ENCODE measurements around the gene CXCR3. TPM values are rescaled to one million over a fixed set of nuclear protein-coding genes. Genes with fewer than 3 reads are reported as not detected.
"Not testable (repeated sequence)": the region's sequence is repeated elsewhere in the genome, so short reads cannot be mapped to it uniquely, and the experiment has no call there.

Gene CXCR3
- total RNA-seq, 1 donor from 2014 or later = not detected

GRCh38 chrX:71603618-71604017 lies 14.7 kb downstream of the CXCR3 start:
- Mint-ChIP-seq H3K27me3 (no peaks in the 10 kb centered on the region), H3K36me3 (ENCODE audit: insufficient read depth) (peaks cover 38% of the 10 kb centered on the region), H3K9me3 (ENCODE audit: low read depth) (peaks cover 24% of the 10 kb centered on the region), H3K4me3 (ENCODE audit: low read depth) (no peak overlapping the region), H3K4me1 (ENCODE audit: low read depth) (no peaks in the 10 kb centered on the region), H3K27ac (no peak overlapping the region)
- TF ChIP-seq, protein P1, sequence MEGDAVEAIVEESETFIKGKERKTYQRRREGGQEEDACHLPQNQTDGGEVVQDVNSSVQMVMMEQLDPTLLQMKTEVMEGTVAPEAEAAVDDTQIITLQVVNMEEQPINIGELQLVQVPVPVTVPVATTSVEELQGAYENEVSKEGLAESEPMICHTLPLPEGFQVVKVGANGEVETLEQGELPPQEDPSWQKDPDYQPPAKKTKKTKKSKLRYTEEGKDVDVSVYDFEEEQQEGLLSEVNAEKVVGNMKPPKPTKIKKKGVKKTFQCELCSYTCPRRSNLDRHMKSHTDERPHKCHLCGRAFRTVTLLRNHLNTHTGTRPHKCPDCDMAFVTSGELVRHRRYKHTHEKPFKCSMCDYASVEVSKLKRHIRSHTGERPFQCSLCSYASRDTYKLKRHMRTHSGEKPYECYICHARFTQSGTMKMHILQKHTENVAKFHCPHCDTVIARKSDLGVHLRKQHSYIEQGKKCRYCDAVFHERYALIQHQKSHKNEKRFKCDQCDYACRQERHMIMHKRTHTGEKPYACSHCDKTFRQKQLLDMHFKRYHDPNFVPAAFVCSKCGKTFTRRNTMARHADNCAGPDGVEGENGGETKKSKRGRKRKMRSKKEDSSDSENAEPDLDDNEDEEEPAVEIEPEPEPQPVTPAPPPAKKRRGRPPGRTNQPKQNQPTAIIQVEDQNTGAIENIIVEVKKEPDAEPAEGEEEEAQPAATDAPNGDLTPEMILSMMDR (IDR thresholded peaks at IDR 0.05; ENCODE audit: unreplicated experiment) = no peak
- DNase-seq (ENCODE audit: low spot score, unreplicated experiment) = no peak

DNA sequence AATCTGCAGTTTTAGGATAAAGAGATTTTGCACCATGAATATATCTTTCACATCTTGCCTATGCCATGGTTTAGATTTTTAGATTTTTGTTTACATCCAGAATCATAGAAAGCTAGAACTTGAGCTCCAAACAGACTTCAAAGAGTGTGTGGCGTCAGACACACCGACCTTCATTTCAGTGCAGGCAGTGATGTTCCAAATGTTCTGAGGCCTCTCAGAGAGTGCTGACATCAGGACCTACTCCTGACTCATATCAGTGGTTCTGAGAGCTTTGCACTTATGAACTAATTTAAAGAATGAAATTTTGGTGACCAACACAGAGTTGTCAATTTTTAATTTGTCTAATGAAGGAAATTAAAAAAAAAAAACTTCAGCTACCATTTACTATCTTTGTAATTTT lies 18.3 kb downstream of the CXCR3 start:
- Mint-ChIP-seq H3K27me3 (no peaks in the 10 kb centered on the region), H3K4me3 (ENCODE audit: low read depth) (no peak overlapping the region), H3K27ac (no peak overlapping the region), H3K9me3 (ENCODE audit: low read depth) (peaks cover 23% of the 10 kb centered on the region), H3K4me1 (ENCODE audit: low read depth) (no peaks in the 10 kb centered on the region), H3K36me3 (ENCODE audit: insufficient read depth) (peaks cover 26% of the 10 kb centered on the region)
- no peak for DNase-seq (ENCODE audit: low spot score, unreplicated experiment)
- TF ChIP-seq, protein P1 (IDR thresholded peaks at IDR 0.05; ENCODE audit: unreplicated experiment) = no peak

DNA sequence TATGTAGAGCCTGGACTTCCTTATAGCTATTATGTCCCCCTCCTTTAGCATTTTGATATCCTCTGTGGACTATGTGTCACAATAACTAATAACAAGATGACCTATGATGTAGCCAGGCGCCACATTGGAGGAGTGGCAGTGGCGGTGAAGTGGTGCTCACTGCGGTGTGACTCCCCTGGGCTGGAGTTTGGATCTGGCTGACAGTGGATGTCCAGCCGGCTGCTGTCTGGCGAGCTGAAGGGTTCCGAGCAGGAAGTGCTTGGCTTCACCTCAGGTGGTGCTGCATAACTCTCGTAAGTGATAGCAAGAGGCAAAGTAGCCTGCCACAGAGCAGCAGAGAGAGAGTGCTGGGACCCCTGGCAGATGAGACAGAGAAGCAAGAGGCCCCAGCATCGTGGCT lies 25.1 kb downstream of the CXCR3 start:
- H3K27ac Mint-ChIP-seq; H3K27me3 Mint-ChIP-seq; H3K9me3 Mint-ChIP-seq (ENCODE audit: low read depth); DNase-seq (ENCODE audit: low spot score, unreplicated experiment); H3K4me1 Mint-ChIP-seq (ENCODE audit: low read depth); H3K36me3 Mint-ChIP-seq (ENCODE audit: insufficient read depth); H3K4me3 Mint-ChIP-seq (ENCODE audit: low read depth): not testable (repeated sequence)

GRCh38 chrX:71586929-71587328 lies 31.4 kb downstream of the CXCR3 start:
- Mint-ChIP-seq H3K36me3 (ENCODE audit: insufficient read depth) (peaks cover 8% of the 10 kb centered on the region), H3K4me1 (ENCODE audit: low read depth) (peaks cover 6% of the 10 kb centered on the region), H3K9me3 (ENCODE audit: low read depth) (peaks cover 18% of the 10 kb centered on the region), H3K27ac (peak overlapping the region; percentile 1), H3K27me3 (no peaks in the 10 kb centered on the region), H3K4me3 (ENCODE audit: low read depth) (no peak overlapping the region)
- no peak for DNase-seq (ENCODE audit: low spot score, unreplicated experiment)
- TF ChIP-seq, protein P1 (IDR thresholded peaks at IDR 0.05; ENCODE audit: unreplicated experiment) = no peak

DNA sequence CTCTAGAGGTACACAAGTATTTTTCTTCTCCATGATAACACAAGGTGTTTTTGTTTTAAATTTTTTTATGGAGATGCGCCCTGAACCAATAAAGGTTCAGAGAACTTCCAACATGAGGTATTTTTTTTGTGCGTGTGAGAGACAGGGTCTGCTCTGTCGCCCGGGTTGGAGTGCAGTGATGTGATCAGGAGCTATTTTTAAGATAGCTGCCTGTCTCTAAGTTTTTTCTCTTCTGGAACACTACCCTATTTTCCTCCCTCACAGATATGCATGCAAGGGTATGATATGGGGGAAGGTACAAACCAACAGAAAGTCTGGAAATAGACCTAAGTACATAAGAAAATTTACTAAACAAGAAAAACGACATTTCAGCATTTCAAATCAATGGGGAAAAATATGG lies 37.1 kb downstream of the CXCR3 start:
- Mint-ChIP-seq H3K4me1 (ENCODE audit: low read depth) (peaks cover 3% of the 10 kb centered on the region), H3K36me3 (ENCODE audit: insufficient read depth) (peaks cover 19% of the 10 kb centered on the region), H3K4me3 (ENCODE audit: low read depth) (no peak overlapping the region), H3K9me3 (ENCODE audit: low read depth) (peaks cover 14% of the 10 kb centered on the region), H3K27me3 (no peaks in the 10 kb centered on the region), H3K27ac (no peak overlapping the region)
- TF ChIP-seq, protein P1 (IDR thresholded peaks at IDR 0.05; ENCODE audit: unreplicated experiment) = no peak
- no peak for DNase-seq (ENCODE audit: low spot score, unreplicated experiment)

DNA sequence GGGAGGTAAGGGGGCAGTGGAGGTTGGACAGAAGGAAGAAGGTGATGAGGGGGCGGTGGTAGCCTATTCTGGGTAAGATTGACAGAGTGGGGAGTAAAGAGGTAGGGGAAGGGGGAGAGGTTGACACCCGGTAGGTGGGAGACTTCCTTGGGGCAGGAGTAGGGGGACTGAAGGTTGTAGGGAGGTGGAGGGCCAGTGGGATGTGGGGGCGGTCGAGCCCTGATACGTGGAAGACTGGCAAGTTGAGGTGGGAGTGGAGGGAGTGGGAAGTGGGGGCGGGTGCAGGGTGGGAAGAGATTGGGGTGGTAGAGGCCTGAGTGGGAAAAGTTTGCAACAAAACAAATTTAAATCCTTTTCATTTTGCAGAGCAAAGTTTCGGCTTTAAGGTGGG lies 38.3 kb downstream of the CXCR3 start:
- no peak overlapping the region for H3K4me3 Mint-ChIP-seq (ENCODE audit: low read depth)
- H3K27ac Mint-ChIP-seq = peak overlapping the region; percentile 59
- peaks cover 1% of the 10 kb centered on the region for H3K4me1 Mint-ChIP-seq (ENCODE audit: low read depth)
- H3K27me3 Mint-ChIP-seq = no peaks in the 10 kb centered on the region
- TF ChIP-seq, protein P1 (IDR thresholded peaks at IDR 0.05; ENCODE audit: unreplicated experiment) = no peak
- peaks cover 23% of the 10 kb centered on the region for H3K36me3 Mint-ChIP-seq (ENCODE audit: insufficient read depth)
- no peak for DNase-seq (ENCODE audit: low spot score, unreplicated experiment)
- peaks cover 6% of the 10 kb centered on the region for H3K9me3 Mint-ChIP-seq (ENCODE audit: low read depth)
